NOMO-1 treated with DMSO at 0.1 percent for 48 hours (cell line): ENCODE measurements around the gene TSBP1.
"Not testable (repeated sequence)": the region's sequence is repeated elsewhere in the genome, so short reads cannot be mapped to it uniquely, and the experiment has no call there.

ENCODE experiments used
- DNase-seq: peaks from one replicate; lab custom pipeline; 2025; ENCODE audit not compliant: unreplicated experiment; lab: John Stamatoyannopoulos, UW

TSBP1 gene

DNA sequence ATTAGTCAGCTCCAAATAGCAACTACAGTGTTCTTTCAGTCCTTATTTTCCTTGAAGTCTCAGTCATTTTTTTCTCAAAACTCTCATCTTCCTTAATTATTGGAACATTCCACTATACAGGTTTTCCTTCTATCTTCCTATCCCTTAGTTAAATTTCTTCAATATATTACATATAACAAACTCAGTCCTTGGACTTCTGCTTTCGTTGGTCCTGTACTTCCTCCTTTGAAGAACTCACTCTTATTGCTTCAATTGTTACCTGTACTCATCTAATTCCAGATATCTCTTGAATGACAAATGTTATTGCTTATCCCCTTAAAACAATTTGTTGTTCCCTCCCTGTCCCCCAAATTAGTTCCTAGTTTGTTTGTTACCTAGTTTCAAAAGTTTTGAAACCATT is 80.2 kb downstream of the TSBP1 start:
- DNase-seq = peak; percentile 55

DNA sequence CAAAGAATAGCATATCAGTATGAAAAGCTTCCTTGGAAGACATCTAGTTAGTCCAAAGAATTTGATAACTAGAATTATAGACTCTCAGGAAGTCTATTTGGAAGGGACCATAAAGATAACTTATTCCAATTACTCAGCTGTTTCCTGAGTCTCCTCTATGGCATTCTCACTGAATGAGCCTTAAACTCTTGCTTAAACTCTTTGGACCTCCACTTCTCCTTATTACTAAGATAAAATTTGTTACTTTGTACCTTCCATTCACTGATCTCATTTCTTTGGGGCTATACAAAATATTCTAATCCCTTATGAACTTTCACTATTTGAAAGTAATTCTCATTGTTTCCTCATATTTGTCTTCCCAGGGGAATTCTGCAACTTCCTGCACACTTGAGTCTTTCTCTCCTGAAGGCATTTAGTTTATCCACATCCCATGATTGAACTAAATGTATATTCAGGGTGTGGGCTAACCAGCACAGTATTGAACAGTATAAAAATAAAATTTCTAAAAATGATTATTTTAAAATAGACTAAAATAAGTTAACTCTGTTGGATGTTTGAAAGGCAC is 80.7 kb downstream of the TSBP1 start:
- no peak for DNase-seq

DNA sequence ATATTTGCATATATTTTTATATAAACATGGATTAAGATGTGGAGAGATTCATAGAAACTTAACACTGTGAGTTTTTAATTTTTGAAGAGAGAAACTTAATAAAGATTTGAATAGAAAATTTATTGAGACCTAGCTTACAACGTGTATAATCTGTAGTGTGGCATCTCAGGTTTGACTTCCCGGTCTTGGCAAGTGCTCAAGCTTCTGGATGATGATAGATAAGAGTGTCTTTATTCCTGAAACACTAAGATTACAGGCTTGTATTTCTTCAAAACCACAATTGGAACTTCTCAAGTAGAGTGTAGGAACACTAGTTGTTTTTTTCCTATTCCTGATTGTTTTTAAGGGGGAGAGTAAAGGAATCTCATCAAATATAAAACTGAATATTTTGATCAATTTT is 83.3 kb downstream of the TSBP1 start:
- DNase-seq = no peak

DNA sequence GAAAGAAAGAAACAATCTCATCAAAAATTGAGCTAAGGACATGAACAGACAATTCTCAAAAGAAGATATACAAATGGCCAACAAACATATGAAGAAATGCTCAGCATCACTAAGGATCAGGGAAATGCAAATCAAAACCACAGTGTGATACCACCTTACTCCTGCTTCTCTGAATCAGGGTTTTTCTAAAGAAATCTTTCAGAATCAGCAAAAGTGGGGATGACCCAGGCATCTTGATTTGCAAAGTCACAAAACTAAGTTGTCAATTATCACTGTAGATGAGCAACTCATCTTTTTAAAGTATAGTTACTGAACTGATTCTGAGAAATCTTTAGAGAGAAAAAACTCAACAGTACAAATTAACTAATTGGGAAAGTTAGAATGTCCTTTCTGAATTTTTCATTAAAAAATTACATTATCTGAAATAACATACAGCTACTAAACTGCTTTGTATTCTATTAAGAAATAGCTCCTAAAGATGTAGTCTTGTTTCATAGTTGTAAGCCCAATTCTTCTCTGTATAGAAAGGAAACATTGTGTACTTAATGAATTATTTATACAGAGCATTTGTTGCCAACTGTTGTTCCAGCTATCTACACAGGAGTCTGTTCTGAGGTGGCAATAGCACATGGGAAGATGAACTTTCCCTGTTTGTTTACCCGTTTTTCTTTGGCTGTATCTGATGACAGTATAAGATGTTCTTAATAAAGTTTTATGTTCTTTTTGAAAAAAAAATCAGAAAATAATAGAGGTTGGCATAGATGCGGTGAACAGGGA is 97.7 kb downstream of the TSBP1 start:
- not testable (repeated sequence) for DNase-seq

- DNase-seq = peak; percentile 90
Measured at GRCh38 chr6:32271429-32271828, 100.3 kb downstream of the TSBP1 start.

- not testable (repeated sequence) for DNase-seq
Measured at GRCh38 chr6:32268459-32268858, 103.2 kb downstream of the TSBP1 start.

DNA sequence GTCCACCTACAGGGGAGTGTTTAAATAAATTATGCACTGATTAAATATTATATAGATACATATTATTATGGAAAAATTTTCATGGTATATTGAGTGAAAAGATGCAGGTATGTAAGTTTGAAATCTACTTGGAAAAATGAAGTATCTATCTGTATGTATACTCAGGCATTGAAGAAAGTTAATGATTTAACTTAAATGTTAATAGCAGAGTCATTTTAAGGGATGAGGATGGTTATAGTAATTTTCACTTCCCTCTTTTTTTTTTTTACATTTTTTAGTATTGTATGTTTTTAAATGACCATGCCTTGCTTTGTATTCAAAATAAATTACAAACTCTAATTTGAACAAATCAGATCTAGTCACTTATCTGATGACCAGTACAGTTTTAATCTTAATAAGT is 104.7 kb downstream of the TSBP1 start:
- DNase-seq = peak; percentile 26

GRCh38 chr6:32257262-32257661 is 114.4 kb downstream of the TSBP1 start:
- not testable (repeated sequence) for DNase-seq

GRCh38 chr6:32255199-32256153 is 116.2 kb downstream of the TSBP1 start:
- DNase-seq = peak; percentile 56

GRCh38 chr6:32254761-32255198 is 116.9 kb downstream of the TSBP1 start:
- DNase-seq = no peak

- peak; percentile 22 for DNase-seq
Measured at GRCh38 chr6:32252331-32253009, 119.2 kb downstream of the TSBP1 start.

- no peak for DNase-seq
Measured at GRCh38 chr6:32249262-32249661, 122.4 kb downstream of the TSBP1 start.

DNA sequence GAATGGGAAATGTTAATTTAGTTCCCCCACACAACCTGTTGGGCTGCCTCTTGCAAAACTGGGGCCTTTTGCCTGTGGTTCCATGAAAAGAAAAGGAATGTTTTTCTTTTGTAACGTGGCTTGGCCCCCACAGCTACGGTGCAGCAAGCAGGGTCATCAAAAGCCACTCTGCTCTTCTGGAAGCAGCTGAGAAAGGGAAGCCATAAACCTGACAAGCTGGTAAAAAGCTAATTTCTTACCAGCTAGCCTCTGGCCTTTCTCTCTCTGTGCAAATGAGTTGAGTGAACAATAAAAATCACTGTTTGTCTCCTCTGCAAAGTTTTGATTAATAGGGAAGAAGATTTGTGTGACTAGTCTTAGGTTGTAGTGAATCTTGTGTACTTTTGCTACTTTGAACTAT is 124.3 kb downstream of the TSBP1 start:
- DNase-seq = no peak

- peak; percentile 60 for DNase-seq
Measured at GRCh38 chr6:32244946-32245398, 126.7 kb downstream of the TSBP1 start.

DNA sequence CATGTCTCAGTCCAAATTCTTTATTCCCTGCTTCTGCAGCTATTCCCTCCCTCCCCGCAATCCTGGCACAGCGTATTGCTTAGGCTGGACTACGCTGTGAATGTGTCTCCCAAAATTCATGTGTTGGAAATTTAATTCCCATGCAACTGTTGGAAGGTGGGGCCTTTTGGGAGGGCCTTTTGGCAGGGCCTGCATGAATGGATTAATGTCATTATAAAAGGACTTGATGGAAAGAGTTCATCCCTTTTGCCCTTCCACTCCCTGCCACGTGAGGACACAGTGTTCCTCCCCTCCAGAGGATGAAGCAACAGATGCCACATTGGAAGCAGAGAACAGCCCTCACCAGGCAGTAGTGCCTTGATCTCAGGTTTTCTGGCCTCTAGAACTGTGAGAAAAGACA is 127.4 kb downstream of the TSBP1 start:
- no peak for DNase-seq
